Epidermal melanocyte (primary cell): ENCODE measurements around the gene GOLGA8K.
"Not testable (repeated sequence)": the region's sequence is repeated elsewhere in the genome, so short reads cannot be mapped to it uniquely, and the experiment has no call there.

Source experiments
- DNase-seq: peaks from one replicate; pipeline ENCODE4 v3.0.0; 2011; ENCODE audit warnings: low spot score; ENCODE audit not compliant: insufficient read length

Gene GOLGA8K

GRCh38 chr15:32403192-32403591 lies at the start of gene GOLGA8K:
GOLGA8K (minus strand) TSS chr15:32403292; CDS start chr15:32403194, 98 bp downstream.
- not testable (repeated sequence) for DNase-seq

GRCh38 chr15:32440445-32440977 lies 37.4 kb upstream of the GOLGA8K start:
- not testable (repeated sequence) for DNase-seq

- not testable (repeated sequence) for DNase-seq
These were observed 31.2 kb upstream of the GOLGA8K start for GRCh38 chr15:32434102-32434963.

- not testable (repeated sequence) for DNase-seq
These were observed 24.5 kb upstream of the GOLGA8K start for GRCh38 chr15:32427635-32428034.

- not testable (repeated sequence) for DNase-seq
These were observed 23.4 kb upstream of the GOLGA8K start for GRCh38 chr15:32426511-32426910.

GRCh38 chr15:32407903-32408302 lies 4.8 kb upstream of the GOLGA8K start:
- not testable (repeated sequence) for DNase-seq

GRCh38 chr15:32396522-32396921 lies 6.6 kb downstream of the GOLGA8K start:
- DNase-seq, result not testable (repeated sequence)

GRCh38 chr15:32394745-32395144 lies 8.3 kb downstream of the GOLGA8K start:
- not testable (repeated sequence) for DNase-seq

GRCh38 chr15:32388050-32388648 lies 14.9 kb downstream of the GOLGA8K start:
- not testable (repeated sequence) for DNase-seq

- not testable (repeated sequence) for DNase-seq
These were observed 17.1 kb downstream of the GOLGA8K start for GRCh38 chr15:32385823-32386495.

GRCh38 chr15:32374185-32374584 lies 28.9 kb downstream of the GOLGA8K start:
- DNase-seq, result not testable (repeated sequence)

GRCh38 chr15:32373707-32374106 lies 29.4 kb downstream of the GOLGA8K start:
- DNase-seq, result not testable (repeated sequence)

- not testable (repeated sequence) for DNase-seq
These were observed 31.0 kb downstream of the GOLGA8K start for GRCh38 chr15:32372075-32372474.

GRCh38 chr15:32370526-32370925 lies 32.6 kb downstream of the GOLGA8K start:
- not testable (repeated sequence) for DNase-seq

- not testable (repeated sequence) for DNase-seq
These were observed 33.0 kb downstream of the GOLGA8K start for GRCh38 chr15:32370064-32370463.

- not testable (repeated sequence) for DNase-seq
These were observed 36.6 kb downstream of the GOLGA8K start for GRCh38 chr15:32366492-32366891.

- DNase-seq, result not testable (repeated sequence)
These were observed 37.1 kb downstream of the GOLGA8K start for GRCh38 chr15:32365955-32366354.

GRCh38 chr15:32364944-32365343 lies 38.1 kb downstream of the GOLGA8K start:
- DNase-seq, result not testable (repeated sequence)

GRCh38 chr15:32363449-32363848 lies 39.6 kb downstream of the GOLGA8K start:
- not testable (repeated sequence) for DNase-seq

GRCh38 chr15:32361662-32362061 lies 41.4 kb downstream of the GOLGA8K start:
- DNase-seq, result not testable (repeated sequence)

GRCh38 chr15:32358462-32358861 lies 44.6 kb downstream of the GOLGA8K start:
- not testable (repeated sequence) for DNase-seq
